GM12872 (cell line): ENCODE results near the gene ZNF407.

ENCODE experiments used
- TF ChIP-seq, protein P1 (sequence below): IDR thresholded peaks from 3 replicates; pipeline ENCODE4 v1.5.1; 2011; ENCODE audit warnings: low read depth, mild to moderate bottlenecking, low read length, moderate library complexity; ENCODE audit not compliant: insufficient read depth

The ZNF407 gene

GRCh38 chr18:74731097-74731496 lies 133.4 kb downstream of the ZNF407 start:
- TF ChIP-seq, protein P1, sequence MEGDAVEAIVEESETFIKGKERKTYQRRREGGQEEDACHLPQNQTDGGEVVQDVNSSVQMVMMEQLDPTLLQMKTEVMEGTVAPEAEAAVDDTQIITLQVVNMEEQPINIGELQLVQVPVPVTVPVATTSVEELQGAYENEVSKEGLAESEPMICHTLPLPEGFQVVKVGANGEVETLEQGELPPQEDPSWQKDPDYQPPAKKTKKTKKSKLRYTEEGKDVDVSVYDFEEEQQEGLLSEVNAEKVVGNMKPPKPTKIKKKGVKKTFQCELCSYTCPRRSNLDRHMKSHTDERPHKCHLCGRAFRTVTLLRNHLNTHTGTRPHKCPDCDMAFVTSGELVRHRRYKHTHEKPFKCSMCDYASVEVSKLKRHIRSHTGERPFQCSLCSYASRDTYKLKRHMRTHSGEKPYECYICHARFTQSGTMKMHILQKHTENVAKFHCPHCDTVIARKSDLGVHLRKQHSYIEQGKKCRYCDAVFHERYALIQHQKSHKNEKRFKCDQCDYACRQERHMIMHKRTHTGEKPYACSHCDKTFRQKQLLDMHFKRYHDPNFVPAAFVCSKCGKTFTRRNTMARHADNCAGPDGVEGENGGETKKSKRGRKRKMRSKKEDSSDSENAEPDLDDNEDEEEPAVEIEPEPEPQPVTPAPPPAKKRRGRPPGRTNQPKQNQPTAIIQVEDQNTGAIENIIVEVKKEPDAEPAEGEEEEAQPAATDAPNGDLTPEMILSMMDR = no peak

DNA sequence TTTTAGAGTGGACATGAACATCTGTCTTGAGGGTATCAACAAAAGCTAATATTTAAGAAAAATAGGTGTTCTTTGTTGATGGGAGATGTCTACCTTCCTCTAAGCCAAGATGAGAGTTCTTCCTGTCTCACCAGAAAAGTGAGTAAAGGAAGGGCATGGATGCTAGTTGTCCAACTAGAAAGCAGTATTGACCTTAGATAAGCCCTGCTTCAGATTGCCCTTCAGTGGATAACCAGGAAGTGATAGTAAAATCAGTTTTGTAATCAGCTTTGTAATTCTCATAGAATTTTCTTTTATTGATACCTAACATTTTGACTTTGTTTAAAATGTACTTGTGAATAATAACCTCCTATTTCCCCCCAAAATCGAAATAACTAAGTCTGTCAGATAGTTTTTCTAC lies 134.7 kb downstream of the ZNF407 start:
- TF ChIP-seq, protein P1 = no peak

DNA sequence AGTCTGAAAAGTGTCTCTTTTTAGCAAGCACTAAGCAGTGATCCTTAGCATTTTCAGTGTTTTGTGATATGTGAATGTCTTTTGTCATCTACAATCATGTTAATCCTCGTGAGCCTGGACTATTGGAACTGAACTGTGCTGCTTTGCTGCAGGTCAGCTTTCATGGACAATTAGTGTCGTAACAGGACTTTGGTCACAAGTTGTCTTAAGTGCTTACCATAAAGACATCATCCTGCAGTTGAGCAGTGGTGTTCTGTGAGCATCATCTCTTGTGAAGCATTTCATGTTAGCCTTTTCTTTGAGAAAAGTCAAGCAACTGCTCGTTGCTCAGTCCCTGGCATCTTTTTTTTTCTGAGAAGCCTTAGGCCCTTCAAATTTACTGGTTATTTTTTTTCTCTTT lies 135.9 kb downstream of the ZNF407 start:
- TF ChIP-seq, protein P1 = no peak

DNA sequence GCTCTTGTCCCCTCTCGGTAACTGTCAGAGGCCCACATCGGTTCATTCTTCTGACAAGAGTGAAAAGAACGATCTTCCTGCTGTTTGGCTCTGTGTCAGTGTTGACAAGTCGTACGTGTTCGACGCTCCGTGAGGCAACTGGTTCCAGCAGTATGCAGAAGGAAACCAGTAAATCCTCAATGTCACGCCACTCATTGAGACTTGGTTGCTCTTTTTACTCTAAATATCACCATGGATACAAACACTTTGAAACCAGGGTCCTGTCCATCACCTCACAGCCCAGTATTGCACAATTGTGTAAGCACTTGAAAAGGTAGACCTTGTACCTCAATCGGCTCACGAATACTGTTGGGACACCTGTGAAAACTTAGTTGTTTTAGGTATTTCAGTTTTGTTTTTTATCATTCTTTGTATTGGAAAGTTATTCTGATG lies 136.4 kb downstream of the ZNF407 start:
- TF ChIP-seq, protein P1 = no peak

- TF ChIP-seq, protein P1 = no peak
These were observed 142.3 kb downstream of the ZNF407 start for GRCh38 chr18:74739926-74740325.

GRCh38 chr18:74742573-74743243 lies 145.0 kb downstream of the ZNF407 start:
- TF ChIP-seq, protein P1 = no peak

DNA sequence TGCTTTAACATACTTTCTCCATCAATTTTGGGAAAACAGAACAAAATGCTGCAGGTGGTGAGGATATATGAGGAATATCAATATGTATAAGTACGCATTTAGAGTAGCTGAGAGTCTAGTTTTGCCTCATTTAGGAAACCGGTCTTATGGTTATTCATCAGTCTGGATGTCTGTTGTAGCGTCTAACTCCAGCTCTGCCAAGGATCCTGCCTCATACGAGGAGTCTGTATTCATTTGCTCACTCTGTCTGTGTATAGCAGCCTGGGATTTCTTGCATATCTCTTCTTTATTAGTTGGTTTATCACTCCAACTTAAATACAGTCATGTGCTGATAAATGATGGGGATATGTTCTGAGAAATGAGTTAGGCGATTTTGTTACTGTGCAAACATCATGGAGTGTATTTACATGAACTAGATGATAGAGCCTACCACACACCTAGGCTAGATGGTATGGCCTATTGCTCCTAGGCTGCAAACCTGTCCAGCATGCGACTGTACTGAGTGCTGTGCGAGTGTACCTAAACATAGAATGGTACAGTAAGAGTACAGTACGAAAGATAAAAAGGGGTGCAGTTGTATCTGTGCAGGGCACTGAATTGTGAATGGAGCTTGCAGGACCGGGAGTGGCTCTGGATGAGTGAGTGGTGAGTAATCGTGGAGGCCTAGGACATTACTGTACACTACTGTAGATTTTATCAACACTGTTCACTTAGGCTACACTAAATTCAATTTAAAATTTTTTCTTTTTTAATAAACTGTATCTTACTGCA lies 148.1 kb downstream of the ZNF407 start:
- TF ChIP-seq, protein P1 = no peak
